C4-2B (cell line): ENCODE measurements around the gene PFKP.

Experiments used
- H3K27ac ChIP-seq: fragments of 450-650 bp; 2 replicates; pipeline ENCODE4 v1.5.1; 2017
- CTCF ChIP-seq: fragments of 450-650 bp; conservative IDR thresholded peaks from 2 replicates; pipeline ENCODE4 v1.5.1; 2017; ENCODE audit warnings: mild to moderate bottlenecking
- ZFX ChIP-seq: fragments of 450-650 bp; IDR thresholded peaks from 2 replicates; pipeline ENCODE4 v1.6.1; 2017

Gene PFKP

GRCh38 chr10:3091921-3092320 lies 24.6 kb downstream of the PFKP start:
- TF ChIP-seq CTCF (no peak), ZFX (no peak)
- H3K27ac ChIP-seq, result no peak overlapping the region

- H3K27ac ChIP-seq, result no peak overlapping the region
Observed at GRCh38 chr10:3093996-3094395, 26.6 kb downstream of the PFKP start.

GRCh38 chr10:3094609-3095036 lies 27.3 kb downstream of the PFKP start:
- TF ChIP-seq CTCF (no peak), ZFX (no peak)
- no peak overlapping the region for H3K27ac ChIP-seq

More at GRCh38 chr10:3093996-3094395, 26.6 kb downstream of the PFKP start:
- TF ChIP-seq CTCF, result no peak
- TF ChIP-seq ZFX, result no peak

- H3K27ac ChIP-seq, result no peak overlapping the region
- TF ChIP-seq ZFX (no peak), CTCF (no peak)
Observed at GRCh38 chr10:3095373-3096139, 28.2 kb downstream of the PFKP start.

GRCh38 chr10:3096149-3096548 lies 28.8 kb downstream of the PFKP start:
- no peak for TF ChIP-seq CTCF
- TF ChIP-seq ZFX, result no peak
- no peak overlapping the region for H3K27ac ChIP-seq

- no peak overlapping the region for H3K27ac ChIP-seq
- TF ChIP-seq CTCF, result no peak
- no peak for TF ChIP-seq ZFX
Observed at GRCh38 chr10:3097160-3097559, 29.8 kb downstream of the PFKP start.

GRCh38 chr10:3098689-3099088 lies 31.3 kb downstream of the PFKP start:
- TF ChIP-seq CTCF (no peak), ZFX (no peak)

More at GRCh38 chr10:3098689-3099088, 31.3 kb downstream of the PFKP start:
- no peak overlapping the region for H3K27ac ChIP-seq
